HFF-Myc (cell line): Measurements from ENCODE around the gene CEP85.

Source experiments
- DNase-seq: peaks from one replicate; pipeline ENCODE4 v3.0.0-alpha.2; 2011; ENCODE audit warnings: low read depth; ENCODE audit errors: extremely low read depth
- H3K4me3 ChIP-seq: replicated peaks from 2 replicates; pipeline ENCODE4 v1.5.1; 2011; ENCODE audit warnings: low read depth, mild to moderate bottlenecking, control low read depth, low read length
- TF ChIP-seq, protein P1 (sequence below): IDR thresholded peaks from 2 replicates; pipeline ENCODE4 v1.5.1; 2012; ENCODE audit warnings: mild to moderate bottlenecking, low read depth, low read length, control low read depth; ENCODE audit errors: missing control alignments

The CEP85 gene

DNA sequence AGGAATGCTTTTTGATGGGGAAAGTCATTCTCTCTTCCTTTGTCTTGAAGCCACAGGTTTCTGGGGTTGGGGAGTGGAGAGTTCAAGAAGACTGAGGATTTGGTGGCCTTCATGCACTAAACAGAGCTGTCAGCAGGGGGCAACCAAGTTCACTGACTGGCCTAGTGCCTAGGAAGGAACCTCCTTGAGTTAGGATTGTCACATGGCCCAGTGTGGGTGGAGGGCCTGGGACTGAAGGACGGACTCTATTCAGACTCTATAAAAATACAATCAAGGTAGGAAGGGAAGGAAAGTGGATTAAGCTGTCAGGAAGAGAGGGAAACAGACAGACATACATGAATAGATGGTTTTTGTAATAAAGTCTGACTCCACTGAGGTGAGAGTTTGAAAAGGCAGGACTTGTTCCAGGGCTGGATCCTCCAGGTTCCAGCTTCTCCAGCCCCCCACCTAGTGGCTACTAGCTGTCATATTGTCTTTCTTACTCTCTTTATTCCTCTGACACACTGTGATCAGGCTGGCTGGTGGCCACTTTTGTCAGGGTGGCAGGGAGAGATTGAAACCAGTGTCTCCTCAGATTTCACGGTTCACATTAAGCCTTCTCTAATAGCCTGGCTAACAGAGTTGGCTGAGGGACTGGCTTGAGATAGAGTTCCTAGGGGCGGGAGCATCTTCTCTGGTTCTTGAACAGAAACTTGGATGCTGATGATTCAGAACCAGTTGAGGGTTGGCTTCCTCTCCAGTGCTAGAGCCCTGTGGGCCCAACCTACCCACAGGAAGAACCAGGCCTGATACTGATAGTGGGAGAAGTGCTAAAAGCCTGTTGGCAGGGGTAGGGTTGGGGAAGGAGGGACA lies 41.8 kb downstream of the CEP85 start:
- no peak overlapping the region for H3K4me3 ChIP-seq
- TF ChIP-seq, protein P1, sequence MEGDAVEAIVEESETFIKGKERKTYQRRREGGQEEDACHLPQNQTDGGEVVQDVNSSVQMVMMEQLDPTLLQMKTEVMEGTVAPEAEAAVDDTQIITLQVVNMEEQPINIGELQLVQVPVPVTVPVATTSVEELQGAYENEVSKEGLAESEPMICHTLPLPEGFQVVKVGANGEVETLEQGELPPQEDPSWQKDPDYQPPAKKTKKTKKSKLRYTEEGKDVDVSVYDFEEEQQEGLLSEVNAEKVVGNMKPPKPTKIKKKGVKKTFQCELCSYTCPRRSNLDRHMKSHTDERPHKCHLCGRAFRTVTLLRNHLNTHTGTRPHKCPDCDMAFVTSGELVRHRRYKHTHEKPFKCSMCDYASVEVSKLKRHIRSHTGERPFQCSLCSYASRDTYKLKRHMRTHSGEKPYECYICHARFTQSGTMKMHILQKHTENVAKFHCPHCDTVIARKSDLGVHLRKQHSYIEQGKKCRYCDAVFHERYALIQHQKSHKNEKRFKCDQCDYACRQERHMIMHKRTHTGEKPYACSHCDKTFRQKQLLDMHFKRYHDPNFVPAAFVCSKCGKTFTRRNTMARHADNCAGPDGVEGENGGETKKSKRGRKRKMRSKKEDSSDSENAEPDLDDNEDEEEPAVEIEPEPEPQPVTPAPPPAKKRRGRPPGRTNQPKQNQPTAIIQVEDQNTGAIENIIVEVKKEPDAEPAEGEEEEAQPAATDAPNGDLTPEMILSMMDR, result peak; percentile 85

DNA sequence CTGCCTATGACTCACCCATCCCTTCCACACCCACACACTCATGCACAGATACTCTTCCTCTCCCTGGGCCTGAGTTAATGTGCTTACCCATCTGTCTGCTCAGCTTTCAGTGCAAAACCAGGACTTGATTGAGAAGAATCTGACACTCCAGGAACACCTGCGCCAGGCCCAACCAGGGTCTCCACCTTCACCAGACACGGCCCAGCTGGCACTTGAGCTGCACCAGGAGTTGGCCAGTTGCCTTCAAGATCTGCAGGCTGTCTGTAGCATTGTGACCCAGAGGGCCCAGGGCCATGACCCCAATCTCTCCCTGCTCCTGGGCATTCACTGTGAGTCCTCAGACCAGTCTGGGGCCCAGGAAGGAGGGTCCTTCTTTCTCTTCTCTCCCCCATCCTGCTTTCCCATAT lies 42.4 kb downstream of the CEP85 start:
- DNase-seq, result no peak
- TF ChIP-seq, protein P1, result no peak
- no peak overlapping the region for H3K4me3 ChIP-seq

More for the DNA sequence above, 41.8 kb downstream of the CEP85 start:
- DNase-seq, result peak; percentile 85

DNA sequence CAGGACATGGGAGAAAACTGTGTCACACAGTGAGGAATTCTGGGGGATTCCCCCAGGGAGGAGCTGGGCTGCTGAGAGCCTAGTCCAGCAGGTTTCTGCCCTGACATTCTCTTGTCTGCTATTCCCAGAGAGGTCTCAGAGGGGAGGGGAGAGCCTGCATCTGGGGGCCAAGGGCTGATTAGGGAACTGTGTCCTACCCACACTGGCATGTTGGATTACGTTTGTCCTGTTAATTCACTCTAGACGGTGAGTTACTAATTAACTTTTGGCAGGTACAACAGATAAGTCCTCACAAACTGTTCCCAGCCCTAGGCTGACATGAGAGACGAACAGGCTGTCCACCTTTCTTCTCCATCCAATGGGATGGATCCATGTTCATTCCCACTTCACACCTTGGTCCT lies 43.3 kb downstream of the CEP85 start:
- TF ChIP-seq, protein P1, result no peak
- no peak for DNase-seq
- H3K4me3 ChIP-seq, result no peak overlapping the region

DNA sequence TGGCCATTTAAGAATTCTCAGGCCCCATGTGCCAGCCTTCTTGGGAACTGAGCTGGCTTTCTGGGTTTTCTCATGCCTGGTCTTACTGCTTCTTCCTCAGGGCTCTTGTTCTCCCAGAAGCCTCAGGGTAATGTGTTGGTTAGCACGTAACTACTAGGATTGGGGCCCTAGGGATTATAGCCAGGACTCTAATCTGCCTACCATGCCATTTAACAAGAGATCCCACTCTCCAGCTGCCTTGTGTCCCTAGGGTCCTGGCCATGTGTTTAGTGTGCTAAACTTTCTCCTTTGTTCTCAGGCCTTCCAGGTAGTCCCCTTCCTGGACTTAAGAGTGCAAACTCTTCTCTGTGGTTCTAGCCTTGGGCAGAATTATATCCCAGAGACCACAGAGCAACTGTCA lies 43.7 kb downstream of the CEP85 start:
- no peak for DNase-seq
- no peak overlapping the region for H3K4me3 ChIP-seq
- TF ChIP-seq, protein P1, result no peak

DNA sequence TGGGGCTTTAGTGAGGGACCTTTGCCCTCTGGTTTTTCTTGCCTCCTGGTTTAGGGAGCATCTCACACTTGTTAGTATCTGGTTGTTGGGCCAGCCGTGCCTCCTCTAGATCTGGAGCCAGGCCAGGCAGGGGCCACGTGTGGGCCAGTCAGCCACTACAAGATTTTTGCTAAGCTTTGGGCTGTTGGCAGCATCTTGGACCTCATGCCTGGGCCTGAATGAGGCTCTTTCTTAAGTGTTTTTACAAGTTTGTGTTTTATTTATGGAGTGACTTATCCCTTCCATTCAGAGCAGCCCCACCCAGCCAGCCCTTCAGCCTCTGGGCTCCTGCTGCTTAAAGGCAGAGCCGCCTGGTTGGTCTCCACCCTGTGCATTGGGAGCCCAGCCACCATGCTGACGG lies 44.3 kb downstream of the CEP85 start:
- peak; percentile 63 for DNase-seq
- H3K4me3 ChIP-seq, result no peak overlapping the region
- TF ChIP-seq, protein P1, result no peak

DNA sequence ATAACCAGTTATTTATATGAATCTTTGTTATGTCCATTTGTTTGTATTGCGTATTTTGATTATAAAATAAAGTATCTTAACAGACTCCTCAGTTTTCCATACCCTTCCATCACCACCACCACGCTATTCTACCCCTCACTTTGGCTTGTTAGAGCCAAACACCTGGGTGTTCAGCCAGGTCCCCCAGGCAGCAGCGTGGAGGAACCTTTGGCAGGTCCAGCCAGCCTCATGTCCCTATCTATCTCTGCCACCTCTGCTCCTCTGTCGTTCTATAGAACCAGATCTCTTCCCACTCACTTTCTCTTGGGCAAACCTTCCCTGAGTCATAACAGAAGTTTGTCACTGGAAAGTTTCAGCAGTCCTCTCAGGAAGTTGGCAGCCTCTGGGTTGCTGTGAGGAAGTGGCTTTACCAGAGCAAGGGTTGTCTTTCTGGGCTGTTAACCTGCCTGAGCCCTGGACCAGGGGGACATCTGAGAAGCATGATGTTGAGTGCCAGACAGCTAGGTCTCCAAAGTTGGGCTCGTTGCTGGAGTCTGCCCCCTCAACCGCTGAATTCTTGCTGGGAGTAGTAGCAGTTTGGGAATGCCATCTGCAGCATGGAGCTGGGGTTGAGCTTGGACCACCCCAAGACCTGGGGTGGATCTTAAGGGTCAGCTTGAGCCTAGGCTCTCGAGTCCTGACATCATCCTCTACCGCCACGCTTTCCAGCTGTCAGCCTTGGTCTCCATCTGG lies 44.9 kb downstream of the CEP85 start:
- H3K4me3 ChIP-seq, result peak overlapping the region; percentile 69
- no peak for DNase-seq
- TF ChIP-seq, protein P1, result no peak
